Measurements from ENCODE around the gene RAB27B.
"Not testable (repeated sequence)": the region's sequence is repeated elsewhere in the genome, so short reads cannot be mapped to it uniquely, and the experiment has no call there.

Gene RAB27B

DNA sequence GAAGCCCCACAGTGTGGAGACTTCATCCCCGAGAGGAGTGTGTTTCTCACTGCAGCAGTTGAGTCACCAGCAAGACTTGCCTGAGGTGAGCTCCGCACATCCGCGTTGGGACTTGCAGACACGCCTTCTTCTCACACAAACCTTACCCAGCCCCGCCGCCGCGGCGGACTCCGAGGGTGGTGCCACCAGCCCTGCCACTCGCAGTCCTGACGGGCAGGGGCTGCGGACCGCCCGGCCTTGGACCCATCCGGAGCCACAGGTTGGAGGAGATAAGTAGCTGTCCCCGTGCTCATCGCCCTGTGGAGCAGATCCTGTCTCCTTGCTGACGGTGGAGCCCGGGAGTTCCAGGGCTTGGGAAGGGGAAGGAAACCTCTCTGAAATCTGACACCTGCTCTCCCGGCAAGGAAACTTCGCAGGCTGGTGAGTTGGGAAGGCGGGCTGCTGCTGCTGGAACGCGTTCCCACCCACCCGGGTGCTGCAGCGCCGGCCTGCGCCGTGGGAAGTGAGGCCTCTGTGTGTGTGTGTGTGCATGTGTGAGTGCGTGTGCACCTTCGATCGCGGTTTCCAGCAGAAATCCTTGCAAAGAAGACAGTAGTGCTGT lies at the start of gene RAB27B:
Gene RAB27B, plus strand, starts transcription at position 197 of the 601 bp plus-strand sequence. CDS start 49,109 bp downstream, outside the sequence.
- DNase-seq: peak; percentile 34

- no peak for DNase-seq
These were observed 47.9 kb upstream of the RAB27B start for GRCh38 chr18:54780285-54780861.

- DNase-seq: no peak
These were observed 47.3 kb upstream of the RAB27B start for GRCh38 chr18:54780970-54781369.

- no peak for DNase-seq
These were observed 45.1 kb upstream of the RAB27B start for GRCh38 chr18:54783139-54783538.

DNA sequence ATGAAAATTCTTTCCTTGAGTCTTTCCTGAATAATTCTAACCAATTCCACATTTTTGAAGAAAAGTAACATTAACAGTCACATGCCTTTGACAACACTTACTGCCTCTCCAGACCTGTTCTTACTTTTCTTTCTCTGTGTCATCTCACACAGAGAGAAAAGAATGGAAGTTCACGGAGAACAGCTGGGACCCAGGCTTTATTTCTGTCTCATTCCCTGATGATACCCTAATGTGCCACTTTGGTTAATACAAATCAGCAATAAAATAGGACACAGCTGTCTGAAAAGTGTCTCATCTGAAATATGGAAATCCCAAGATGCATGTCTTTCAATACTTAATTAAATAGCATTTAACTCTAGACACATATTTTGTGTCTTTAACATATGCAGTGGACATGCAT lies 42.1 kb upstream of the RAB27B start:
- no peak for DNase-seq

DNA sequence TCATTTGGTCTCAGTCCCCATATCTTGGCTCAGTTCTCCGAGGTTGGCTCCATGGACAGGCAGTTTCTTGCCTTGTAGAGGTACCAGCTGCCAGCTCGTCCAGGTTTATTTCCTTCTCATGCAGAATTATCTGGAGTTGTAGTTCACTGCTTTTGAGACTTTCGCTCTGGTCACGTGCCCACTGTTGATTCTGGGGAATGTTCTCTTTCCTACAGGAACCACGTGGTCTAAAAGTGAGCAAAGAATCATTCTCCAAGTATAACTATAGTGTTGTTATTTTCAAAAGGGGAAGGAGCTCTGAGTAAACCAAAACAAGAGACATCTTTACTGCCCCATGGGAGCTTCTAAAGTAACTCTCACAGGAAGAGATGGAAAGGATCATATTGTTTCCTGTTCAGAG lies 41.2 kb upstream of the RAB27B start:
- no peak for DNase-seq

GRCh38 chr18:54787616-54788015 lies 40.7 kb upstream of the RAB27B start:
- no peak for DNase-seq

DNA sequence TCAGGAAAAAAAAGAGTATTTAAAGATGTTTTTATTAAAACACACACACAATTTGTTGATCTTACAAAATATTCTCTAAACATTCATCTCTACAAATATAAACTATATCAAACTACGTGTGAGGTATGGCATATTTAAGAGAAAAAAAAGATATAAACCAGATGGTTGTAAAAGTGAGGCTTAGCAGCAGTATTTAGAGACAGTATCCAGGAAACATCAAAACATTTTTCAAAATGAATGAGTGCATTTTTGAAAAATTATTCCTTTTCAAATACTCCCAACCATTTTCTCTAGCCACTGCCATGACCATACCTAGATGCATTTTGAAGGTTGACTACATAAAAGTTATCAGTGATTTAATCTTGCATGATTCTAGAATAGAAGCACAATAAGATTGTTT lies 38.2 kb upstream of the RAB27B start:
- no peak for DNase-seq

DNA sequence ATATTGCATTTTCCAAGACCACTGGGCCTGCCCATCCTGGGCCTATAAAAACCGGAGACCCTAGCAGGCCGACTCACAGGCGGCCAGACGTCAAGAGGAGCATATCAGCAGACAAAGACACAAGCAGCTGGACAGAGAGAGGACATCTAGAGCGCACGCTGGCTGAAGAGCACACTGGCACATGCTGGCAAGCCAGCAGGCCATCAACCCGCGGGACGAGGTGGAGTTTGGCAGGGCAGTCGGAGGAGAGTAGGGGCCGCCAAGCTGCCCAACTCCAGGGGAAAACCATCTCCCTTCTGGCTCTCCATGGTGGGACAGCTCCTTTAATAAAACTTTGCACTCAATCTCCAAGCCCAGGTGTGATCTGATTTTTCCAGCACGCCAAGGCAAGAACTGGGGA lies 36.6 kb upstream of the RAB27B start:
- no peak for DNase-seq

GRCh38 chr18:54792079-54792478 lies 36.2 kb upstream of the RAB27B start:
- DNase-seq: no peak

DNA sequence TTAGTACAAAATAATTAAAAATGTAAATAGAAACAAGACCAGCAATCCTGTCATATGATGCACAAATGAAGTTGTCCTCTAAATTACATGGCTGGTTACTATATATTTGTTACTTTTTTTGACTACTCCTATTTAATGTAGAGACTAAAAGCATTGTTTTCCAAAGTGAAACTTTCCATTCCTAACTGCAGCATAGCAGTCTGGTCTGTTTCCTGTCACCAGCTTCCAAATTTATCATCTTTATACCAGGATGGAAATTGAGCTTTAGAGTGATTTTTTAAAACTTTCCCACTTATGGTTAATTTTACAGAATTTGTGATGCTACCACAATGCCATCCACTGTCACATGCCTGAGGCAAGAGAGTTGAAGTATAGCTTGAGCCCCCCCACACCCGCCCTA lies 33.5 kb upstream of the RAB27B start:
- DNase-seq: no peak

GRCh38 chr18:54798186-54798585 lies 30.1 kb upstream of the RAB27B start:
- DNase-seq: no peak

GRCh38 chr18:54801374-54801773 lies 26.9 kb upstream of the RAB27B start:
- DNase-seq: no peak

DNA sequence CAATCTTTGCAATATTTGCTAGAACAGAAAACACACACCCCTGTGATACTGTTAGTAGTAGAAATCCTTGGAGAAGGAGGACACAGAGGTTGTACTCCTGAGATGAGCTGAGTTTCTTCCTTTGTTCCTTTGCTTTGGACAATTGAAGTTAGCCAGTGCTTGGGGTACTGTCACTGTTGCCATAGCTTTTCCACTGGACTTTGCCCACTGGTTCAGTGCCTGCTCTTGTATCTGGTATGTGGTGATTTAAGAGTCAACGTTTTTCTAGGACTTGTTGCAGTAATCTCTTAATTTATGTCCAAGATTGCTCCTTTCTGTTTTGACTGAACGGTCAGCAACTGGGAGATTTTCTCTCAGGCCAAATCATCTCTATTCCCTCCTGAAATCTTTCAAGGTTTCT lies 26.1 kb upstream of the RAB27B start:
- DNase-seq: no peak

DNA sequence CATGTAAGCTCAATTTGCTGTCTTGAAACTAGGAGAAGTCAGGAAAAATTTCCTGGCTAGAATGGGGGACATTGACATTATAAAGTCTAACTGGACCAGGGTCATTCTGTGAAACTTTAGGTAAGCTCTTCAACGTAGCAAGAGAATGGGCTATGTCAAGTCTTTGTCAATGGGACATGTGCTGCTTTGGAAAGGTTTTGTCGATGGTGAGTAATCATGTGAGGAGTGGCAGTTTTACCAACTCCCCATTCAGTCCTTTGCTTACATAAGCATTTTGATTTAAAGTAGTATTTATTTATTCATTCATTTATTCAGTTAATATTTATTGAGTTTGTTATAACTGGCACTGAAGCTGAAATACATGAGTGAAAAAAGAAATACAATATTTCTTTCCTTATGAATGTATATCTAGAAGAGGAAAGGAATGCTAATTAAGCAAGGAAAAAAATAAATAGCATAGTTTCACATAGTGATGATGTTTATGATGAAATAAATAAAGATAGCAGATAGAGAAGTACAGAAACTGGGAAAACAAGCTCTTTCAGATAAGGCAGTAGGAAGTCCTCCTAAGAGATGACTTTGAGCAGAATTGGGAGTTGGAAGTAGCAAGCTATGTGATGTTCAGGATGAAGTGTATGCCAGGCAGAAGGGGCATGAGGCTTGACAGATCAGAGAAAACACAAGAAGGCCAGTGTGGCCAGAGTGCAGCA lies 25.4 kb upstream of the RAB27B start:
- no peak for DNase-seq

DNA sequence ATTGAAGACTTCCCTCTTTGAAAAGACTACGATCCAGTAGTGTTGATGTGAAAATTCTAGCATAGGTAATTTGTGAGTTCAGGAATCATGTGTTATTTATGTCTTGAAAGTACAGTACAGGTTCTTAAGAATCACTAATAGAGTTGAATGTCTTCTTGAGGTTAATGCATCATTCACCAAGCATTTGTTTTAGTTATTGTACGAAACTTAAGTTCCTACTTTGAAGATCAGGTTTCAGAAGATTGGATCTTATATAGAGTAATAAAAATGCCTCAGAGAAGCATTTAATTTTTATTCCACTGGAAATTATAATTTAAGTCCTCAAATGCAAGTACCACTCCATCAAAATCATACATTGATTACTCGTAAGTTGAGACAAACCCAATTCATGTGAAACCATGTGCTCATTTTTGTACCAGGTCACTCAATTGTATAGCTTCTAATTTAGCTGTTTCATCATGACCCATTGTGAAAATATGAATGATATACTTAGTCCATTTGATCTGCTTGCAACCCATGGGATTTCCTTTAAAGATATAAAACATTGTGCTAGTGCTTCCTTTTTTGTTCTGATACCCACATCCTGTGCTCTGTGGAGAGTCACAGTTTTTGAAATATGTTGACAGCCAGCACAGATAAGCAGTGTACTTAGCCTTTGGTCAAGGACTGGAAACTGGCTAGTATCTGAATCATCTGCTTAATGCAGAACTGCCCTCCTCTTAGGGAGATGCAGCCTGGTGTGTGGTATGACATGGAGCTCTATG lies 22.5 kb upstream of the RAB27B start:
- DNase-seq: no peak

GRCh38 chr18:54806526-54806925 lies 21.8 kb upstream of the RAB27B start:
- DNase-seq: no peak

- no peak for DNase-seq
These were observed 21.0 kb upstream of the RAB27B start for GRCh38 chr18:54807303-54807702.

- DNase-seq: not testable (repeated sequence)
These were observed 17.6 kb upstream of the RAB27B start for GRCh38 chr18:54810662-54811061.

DNA sequence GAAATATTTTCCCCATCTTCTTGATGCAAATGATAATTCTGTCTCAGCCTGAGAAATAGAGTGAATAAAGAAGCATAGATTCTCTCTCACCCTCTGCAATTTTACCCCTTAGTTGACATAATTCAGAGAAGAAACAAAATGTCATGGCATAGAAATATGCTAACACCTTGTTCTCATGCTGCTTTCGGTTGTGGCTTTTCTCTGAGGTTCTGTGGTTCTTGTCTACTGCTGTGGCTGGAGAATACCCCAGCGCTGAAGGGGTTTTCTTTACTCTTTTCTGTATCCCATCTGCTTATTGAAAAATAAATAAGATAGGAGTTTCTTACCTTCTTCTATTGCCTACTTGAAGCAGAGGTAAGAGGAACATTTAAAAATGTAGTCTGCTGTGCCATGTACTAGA lies 15.4 kb upstream of the RAB27B start:
- DNase-seq: no peak

DNA sequence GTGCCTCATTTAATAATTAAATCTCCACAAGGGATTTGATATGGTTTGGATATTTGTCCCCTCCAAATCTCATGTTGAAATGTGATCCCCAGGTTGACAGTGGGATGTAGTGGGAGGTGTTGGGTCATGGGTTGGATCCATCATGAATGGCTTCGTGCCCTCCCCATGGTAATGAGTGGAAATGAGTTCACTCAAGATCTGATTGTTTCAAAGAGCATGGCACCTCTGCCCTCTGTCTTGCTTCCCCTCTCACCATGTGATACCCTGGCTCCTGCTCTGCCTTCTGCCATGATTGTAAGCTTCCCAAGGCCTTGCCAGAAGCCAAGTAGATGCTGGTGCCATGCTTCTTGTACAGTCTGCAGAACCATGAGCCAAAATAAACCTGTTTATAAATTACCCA lies 15.0 kb upstream of the RAB27B start:
- DNase-seq: no peak

DNA sequence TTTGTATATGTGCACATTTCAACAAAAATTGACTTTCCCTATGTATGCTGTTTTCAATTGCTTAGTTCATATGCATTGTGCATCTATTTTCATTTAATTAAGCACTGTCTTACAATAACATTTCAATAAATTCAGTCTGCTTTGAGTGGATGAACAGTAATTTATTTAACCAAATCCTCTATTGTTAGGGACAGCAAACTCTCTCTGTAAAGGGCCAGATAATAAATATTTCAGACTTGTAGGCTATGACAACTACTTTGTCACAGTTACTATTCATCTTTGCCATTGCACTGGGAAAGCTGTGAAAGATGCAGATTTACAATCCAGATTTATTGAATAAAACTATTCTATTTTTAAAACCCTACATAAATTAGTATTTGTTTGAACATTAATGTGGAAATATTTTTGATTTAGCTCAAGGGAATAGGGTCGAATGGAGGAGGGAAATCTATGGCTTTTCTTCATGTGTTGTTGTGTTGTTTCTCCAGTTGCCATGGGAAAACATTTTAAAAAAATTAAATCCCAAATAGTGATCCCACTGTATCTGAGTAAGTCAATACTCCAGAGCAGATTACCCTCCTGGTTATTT lies 14.2 kb upstream of the RAB27B start:
- DNase-seq: no peak

- no peak for DNase-seq
These were observed 13.2 kb upstream of the RAB27B start for GRCh38 chr18:54815086-54815485.

Measured in NCI-H774 (cell line).